Fibroblast of the aortic adventitia (primary cell): ENCODE results near the gene MPP7. TPM values are rescaled to one million over a fixed set of nuclear protein-coding genes. Genes with fewer than 3 reads are reported as not detected.

Source experiments
- DNase-seq: peaks from one replicate; pipeline ENCODE4 v3.0.0-alpha.2; 2010; ENCODE audit warnings: low read depth
- H3K4me3 ChIP-seq: 2 replicates; pipeline ENCODE4 v1.5.1; 2011; ENCODE audit warnings: low read depth, mild to moderate bottlenecking, control low read depth, low read length, moderate library complexity
- CTCF ChIP-seq: IDR thresholded peaks from 2 replicates; pipeline ENCODE4 v1.5.1; 2011; ENCODE audit warnings: mild to moderate bottlenecking, low read length, control low read depth, inconsistent platforms; ENCODE audit not compliant: insufficient read depth
- total RNA-seq: library from RNA; depleted of rRNA; stranded (reverse); fragments of >200 nt; gene quantifications from 2 replicates; pipeline ENCODE4 v1.2.3, GENCODE V29; 2012; ENCODE audit warnings: low replicate concordance

MPP7 gene
- total RNA-seq, 1 donor = 1.4 TPM

GRCh38 chr10:28295336-28295735 is 7.5 kb downstream of the MPP7 start:
- no peak for TF ChIP-seq CTCF
- no peak overlapping the region for H3K4me3 ChIP-seq
- DNase-seq = peak; percentile 18

- H3K4me3 ChIP-seq = no peak overlapping the region
- no peak for TF ChIP-seq CTCF
- DNase-seq = no peak
Observed at GRCh38 chr10:28294809-28295208, 8.1 kb downstream of the MPP7 start.

GRCh38 chr10:28294169-28294532 is 8.7 kb downstream of the MPP7 start:
- TF ChIP-seq CTCF = no peak
- no peak for DNase-seq
- H3K4me3 ChIP-seq = no peak overlapping the region

GRCh38 chr10:28293236-28294168 is 9.4 kb downstream of the MPP7 start:
- no peak overlapping the region for H3K4me3 ChIP-seq
- peak; percentile 3 for DNase-seq
- TF ChIP-seq CTCF = no peak

- peak; percentile 57 for DNase-seq
- H3K4me3 ChIP-seq = no peak overlapping the region
- TF ChIP-seq CTCF = no peak
Observed at GRCh38 chr10:28291881-28292297, 11.0 kb downstream of the MPP7 start.

- no peak for DNase-seq
- no peak for TF ChIP-seq CTCF
- no peak overlapping the region for H3K4me3 ChIP-seq
Observed at GRCh38 chr10:28285816-28286215, 17.0 kb downstream of the MPP7 start.
